Peyer's patch (tissue), 4 donors: ENCODE results near the gene METTL26. TPM values are rescaled to one million over a fixed set of nuclear protein-coding genes. Genes with fewer than 3 reads are reported as not detected.
"Not testable (repeated sequence)": the region's sequence is repeated elsewhere in the genome, so short reads cannot be mapped to it uniquely, and the experiment has no call there.

Experiments used
- DNase-seq, 3 donors: peaks; one replicate each; pipeline ENCODE4 v3.0.0-alpha.2; 2017 to 2019
- H3K27ac ChIP-seq, 4 donors: fragments of 200-600 bp; sonication (generic); one replicate each; pipeline ENCODE4 v1.5.1; 2016 to 2019
- H3K27me3 ChIP-seq, 2 donors: fragments of 200-600 bp; sonication (generic); one replicate each; pipeline ENCODE4 v1.5.1; 2019
- H3K36me3 ChIP-seq, 3 donors: fragments of 200-600 bp; sonication (generic); one replicate each; pipeline ENCODE4 v1.5.1; 2016 to 2019
- H3K4me1 ChIP-seq, 4 donors: fragments of 200-600 bp; sonication (generic); one replicate each; pipeline ENCODE4 v1.5.1; 2016 to 2019
- H3K4me3 ChIP-seq, 4 donors: fragments of 200-600 bp; sonication (generic); 1 replicate in 3 of 4; 2 replicates in 1 of 4; pipeline ENCODE4 v1.5.1; 2016 to 2019; ENCODE audit warnings: mild to moderate bottlenecking in 1 of 4
- H3K9me3 ChIP-seq, 4 donors: fragments of 200-600 bp; sonication (generic); one replicate each; pipeline ENCODE4 v1.5.1; 2016 to 2019; ENCODE audit warnings: mild to moderate bottlenecking in 1 of 4
- POLR2A ChIP-seq, 2 donors: fragments of 450-650 bp; IDR thresholded peaks; one replicate each; pipeline ENCODE4 v1.5.1; 2017; ENCODE audit warnings: antibody characterized with exemption in 2 of 2, mild to moderate bottlenecking in 2 of 2, moderate library complexity in 2 of 2
- total RNA-seq, 4 donors: library from RNA; depleted of rRNA; stranded (reverse); fragments of >200 nt; gene quantifications; one replicate each; pipeline ENCODE4 v1.1.0, GENCODE V29; 2016
- TF ChIP-seq, protein P1 (sequence below), 6 experiments: fragments of 450-650 bp in 4 of 6; fragments of 200-600 bp in 2 of 6; sonication (generic) in 1 of 6; IDR thresholded peaks; one replicate each; pipeline ENCODE4 v1.5.1; 2017 to 2019; ENCODE audit warnings: antibody characterized with exemption in 6 of 6, mild to moderate bottlenecking in 3 of 6, moderate library complexity in 1 of 6

METTL26 gene
- total RNA-seq, 4 donors from 2014 or later, result 44.5 to 153 (median 60.2) TPM

DNA sequence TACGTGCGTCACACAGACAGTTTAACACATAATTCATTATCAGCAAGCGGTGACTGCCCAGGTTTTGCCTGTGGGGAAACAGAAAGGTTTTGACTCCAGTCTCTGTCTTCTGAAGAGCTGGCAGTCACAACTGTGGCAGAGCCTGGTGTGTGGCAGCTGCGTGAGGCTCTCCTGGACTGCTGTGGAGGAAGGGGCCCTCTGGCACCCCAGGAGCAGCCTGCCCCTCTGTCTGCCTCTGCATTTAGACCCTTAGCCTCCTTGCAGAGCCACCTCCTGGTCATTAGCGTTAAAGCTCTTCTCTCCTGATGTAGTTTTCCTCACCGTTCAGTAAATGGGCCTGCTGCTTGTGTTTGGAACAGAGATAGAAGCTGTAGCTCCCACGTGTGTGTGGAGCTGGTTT, 35.3 kb downstream of the METTL26 start:
- no peaks in the 10 kb centered on the region for H3K9me3 ChIP-seq
- H3K27ac ChIP-seq, result no peak overlapping the region
- no peak overlapping the region for H3K4me3 ChIP-seq
- H3K36me3 ChIP-seq, result peaks cover 0 to 27% (median 0%) of the 10 kb centered on the region in 3 donors
- TF ChIP-seq, protein P1, sequence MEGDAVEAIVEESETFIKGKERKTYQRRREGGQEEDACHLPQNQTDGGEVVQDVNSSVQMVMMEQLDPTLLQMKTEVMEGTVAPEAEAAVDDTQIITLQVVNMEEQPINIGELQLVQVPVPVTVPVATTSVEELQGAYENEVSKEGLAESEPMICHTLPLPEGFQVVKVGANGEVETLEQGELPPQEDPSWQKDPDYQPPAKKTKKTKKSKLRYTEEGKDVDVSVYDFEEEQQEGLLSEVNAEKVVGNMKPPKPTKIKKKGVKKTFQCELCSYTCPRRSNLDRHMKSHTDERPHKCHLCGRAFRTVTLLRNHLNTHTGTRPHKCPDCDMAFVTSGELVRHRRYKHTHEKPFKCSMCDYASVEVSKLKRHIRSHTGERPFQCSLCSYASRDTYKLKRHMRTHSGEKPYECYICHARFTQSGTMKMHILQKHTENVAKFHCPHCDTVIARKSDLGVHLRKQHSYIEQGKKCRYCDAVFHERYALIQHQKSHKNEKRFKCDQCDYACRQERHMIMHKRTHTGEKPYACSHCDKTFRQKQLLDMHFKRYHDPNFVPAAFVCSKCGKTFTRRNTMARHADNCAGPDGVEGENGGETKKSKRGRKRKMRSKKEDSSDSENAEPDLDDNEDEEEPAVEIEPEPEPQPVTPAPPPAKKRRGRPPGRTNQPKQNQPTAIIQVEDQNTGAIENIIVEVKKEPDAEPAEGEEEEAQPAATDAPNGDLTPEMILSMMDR (IDR thresholded peaks at IDR 0.05), result peak in 3 of 6 experiments; percentile 16 to 25 (median 18)
- TF ChIP-seq POLR2A (IDR thresholded peaks at IDR 0.05), result no peak
- H3K27me3 ChIP-seq, result no peaks in the 10 kb centered on the region
- H3K4me1 ChIP-seq, result no peaks in the 10 kb centered on the region
- DNase-seq, result no peak

DNA sequence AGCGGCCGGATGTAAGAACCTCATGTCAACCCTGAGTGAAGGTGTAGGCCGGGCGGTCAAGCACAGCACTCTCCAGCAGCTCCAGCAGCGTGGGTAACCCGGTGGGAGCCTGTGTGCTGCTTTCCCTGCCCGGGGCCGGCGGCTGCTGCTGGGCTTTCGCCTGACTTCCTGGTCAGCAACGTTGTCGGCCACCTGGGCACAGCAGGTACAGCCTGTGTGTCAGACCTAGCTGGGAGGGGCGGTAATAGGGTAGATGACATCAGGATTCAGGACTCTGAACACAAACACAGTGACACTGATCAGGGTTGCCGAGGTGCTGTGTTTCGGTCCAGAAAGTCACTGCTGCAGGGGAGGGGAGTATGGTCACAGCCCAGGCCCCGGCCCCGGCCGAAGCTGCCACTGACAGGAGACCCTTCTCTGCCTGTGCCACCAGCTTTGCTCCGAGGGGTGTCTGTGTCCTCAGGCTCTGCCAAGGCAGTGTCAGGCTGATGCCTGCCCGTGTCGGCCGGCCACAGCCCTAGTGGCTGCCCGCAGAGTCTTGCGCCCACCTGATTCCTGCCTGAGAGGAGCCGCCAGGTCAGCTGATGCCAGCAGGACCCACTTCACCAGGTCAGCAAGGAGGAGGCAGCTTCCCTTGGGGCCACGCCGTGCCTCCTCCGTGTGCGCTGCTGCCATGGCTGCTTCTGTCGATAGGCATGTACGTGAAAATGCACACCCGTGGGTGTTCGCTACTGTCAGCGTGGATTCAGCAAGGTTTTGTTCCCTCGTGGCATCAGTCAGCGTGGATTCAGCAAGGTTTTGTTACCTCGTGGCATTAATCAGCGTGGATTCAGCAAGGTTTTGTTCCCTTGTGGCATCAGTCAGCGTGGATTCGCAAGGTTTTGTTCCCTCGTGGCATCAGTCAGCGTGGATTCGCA, 37.0 kb downstream of the METTL26 start:
- no peak overlapping the region for H3K4me3 ChIP-seq
- H3K4me1 ChIP-seq, result peaks cover 0 to 14% (median 0%) of the 10 kb centered on the region in 4 donors
- TF ChIP-seq POLR2A (IDR thresholded peaks at IDR 0.05), result no peak
- TF ChIP-seq, protein P1 (IDR thresholded peaks at IDR 0.05), result no peak
- no peaks in the 10 kb centered on the region for H3K9me3 ChIP-seq
- peaks cover 0 to 27% (median 0%) of the 10 kb centered on the region in 3 donors for H3K36me3 ChIP-seq
- no peak overlapping the region for H3K27ac ChIP-seq
- no peaks in the 10 kb centered on the region for H3K27me3 ChIP-seq
- DNase-seq, result no peak

DNA sequence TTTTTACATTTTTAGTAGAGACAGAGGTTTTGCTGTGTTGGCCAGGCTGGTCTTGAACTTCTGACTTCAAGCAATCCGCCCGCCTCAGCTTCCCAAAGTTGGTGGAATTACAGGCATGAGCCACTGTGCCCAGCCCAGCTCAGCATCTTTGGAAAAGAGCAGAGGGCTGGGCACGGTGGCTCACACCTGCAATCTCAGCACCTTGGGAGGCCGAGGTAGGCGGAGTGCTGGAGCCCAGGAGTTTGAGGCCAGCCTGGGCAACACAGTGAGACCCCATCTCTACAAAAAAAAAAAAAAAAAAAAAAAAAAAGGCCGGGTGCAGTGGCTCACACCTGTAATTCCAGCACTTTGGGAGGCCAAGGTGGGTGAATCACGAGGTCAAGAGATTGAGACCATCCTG, 38.5 kb downstream of the METTL26 start:
- DNase-seq, H3K4me3 ChIP-seq, H3K9me3 ChIP-seq, H3K27ac ChIP-seq, H3K27me3 ChIP-seq: not testable (repeated sequence)
- H3K4me1 ChIP-seq, result peaks cover 0 to 24% (median 3%) of the 10 kb centered on the region in 4 donors
- peaks cover 0 to 27% (median 0%) of the 10 kb centered on the region in 3 donors for H3K36me3 ChIP-seq

DNA sequence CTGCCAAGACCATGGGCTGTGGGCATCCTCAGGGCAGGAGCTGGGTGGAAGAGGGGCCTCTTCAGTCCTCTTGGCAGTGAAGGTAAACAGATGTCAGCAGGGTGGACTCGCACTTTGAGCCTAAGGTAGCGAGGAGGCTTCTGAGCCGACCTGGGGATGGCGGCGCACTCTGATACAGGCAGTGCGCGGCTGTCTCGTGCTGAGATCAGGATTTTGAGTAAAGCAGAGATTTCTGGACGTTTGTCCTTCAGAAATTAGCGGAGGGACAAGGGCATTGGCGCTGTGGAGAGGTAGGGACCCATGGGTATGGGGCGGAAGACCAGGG, 39.4 kb downstream of the METTL26 start:
- TF ChIP-seq, protein P1 (IDR thresholded peaks at IDR 0.05), result no peak
- TF ChIP-seq POLR2A (IDR thresholded peaks at IDR 0.05), result no peak
- Histone ChIP-seq H3K9me3 (no peaks in the 10 kb centered on the region), H3K36me3 (peaks cover 0 to 27% (median 0%) of the 10 kb centered on the region in 3 donors), H3K4me3 (no peak overlapping the region), H3K27me3 (no peaks in the 10 kb centered on the region), H3K4me1 (peaks cover 5 to 34% (median 10%) of the 10 kb centered on the region in 4 donors), H3K27ac (no peak overlapping the region)
- no peak for DNase-seq

DNA sequence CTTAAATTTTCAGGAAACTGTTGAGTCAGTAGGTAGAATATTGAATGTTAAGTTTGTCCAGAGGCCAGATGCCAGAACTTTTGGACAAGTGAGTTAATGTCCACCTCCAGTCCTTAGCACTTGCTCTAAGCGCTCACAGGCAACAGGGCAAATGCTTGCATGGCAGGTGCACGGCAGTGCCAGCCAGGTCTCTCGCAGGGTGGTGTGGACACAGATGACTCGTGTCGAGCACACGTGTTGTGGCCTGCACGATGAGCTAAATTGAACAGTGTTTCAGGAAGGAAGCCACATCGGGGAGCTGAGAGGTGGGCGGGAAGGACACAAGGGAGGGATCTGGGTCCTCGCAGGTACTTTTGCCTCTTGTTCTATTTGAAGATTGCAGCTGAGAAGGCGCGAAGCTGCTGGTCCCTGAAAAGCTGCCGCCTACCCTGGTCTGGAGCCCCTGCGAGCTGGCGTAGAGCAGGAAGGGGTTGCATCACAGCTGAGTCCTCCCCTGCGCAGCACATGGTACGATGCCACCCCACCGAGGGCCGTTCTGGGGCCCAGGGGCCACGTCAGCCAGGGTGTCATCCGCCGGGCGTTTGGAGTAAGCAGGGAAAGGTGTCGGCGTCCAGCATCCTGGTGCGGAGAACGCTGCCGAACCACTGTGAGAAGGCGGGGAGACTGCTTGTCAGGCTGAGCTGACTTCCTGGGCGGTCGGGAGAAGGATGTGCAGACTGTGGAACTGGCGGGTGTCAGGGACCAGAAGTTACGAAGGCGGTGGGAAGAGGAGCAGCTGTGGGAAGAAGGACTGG, 40.0 kb downstream of the METTL26 start:
- TF ChIP-seq, protein P1 (IDR thresholded peaks at IDR 0.05), result no peak
- TF ChIP-seq POLR2A (IDR thresholded peaks at IDR 0.05), result no peak
- no peak for DNase-seq
- H3K9me3 ChIP-seq, result no peaks in the 10 kb centered on the region
- H3K36me3 ChIP-seq, result peaks cover 0 to 27% (median 0%) of the 10 kb centered on the region in 3 donors
- H3K4me3 ChIP-seq, result no peak overlapping the region
- H3K27ac ChIP-seq, result no peak overlapping the region
- peaks cover 5 to 39% (median 10%) of the 10 kb centered on the region in 4 donors for H3K4me1 ChIP-seq
- no peaks in the 10 kb centered on the region for H3K27me3 ChIP-seq
